GM19351 (cell line): Measurements from ENCODE around the gene UQCC2.

ENCODE experiments used
- ATAC-seq: cut with Tn5 transposase; IDR thresholded peaks from one replicate; pipeline ENCODE4 v1.9.1; 2021; ENCODE audit warnings: mild to moderate bottlenecking, moderate library complexity; ENCODE audit not compliant: unreplicated experiment

Gene UQCC2

GRCh38 chr6:33658982-33659689 lies 52.4 kb downstream of the UQCC2 start:
- no peak for ATAC-seq

- no peak for ATAC-seq
Observed at GRCh38 chr6:33656844-33657243, 54.7 kb downstream of the UQCC2 start.

GRCh38 chr6:33654831-33655554 lies 56.5 kb downstream of the UQCC2 start:
- no peak for ATAC-seq

GRCh38 chr6:33652002-33652401 lies 59.5 kb downstream of the UQCC2 start:
- no peak for ATAC-seq

- ATAC-seq: no peak
Observed at GRCh38 chr6:33651403-33651802, 60.1 kb downstream of the UQCC2 start.
